ENCODE measurements around the gene GNG12.

GRCh38 chr1:67741121-67741520, 92.1 kb downstream of the GNG12 start:
- TF ChIP-seq GATA2 (IDR thresholded peaks at IDR 0.05; ENCODE audit: low read depth, low read length), result no peak
- no peak for TF ChIP-seq GATA3 (IDR thresholded peaks at IDR 0.05; ENCODE audit: low read depth, low read length)

Data from SH-SY5Y (cell line).